Hair follicle dermal papilla cell (primary cell): ENCODE data around the gene WBP1L. TPM values are rescaled to one million over a fixed set of nuclear protein-coding genes. Genes with fewer than 3 reads are reported as not detected.

Experiments used
- small RNA-seq: library from RNA; depleted of rRNA; stranded (forward); fragments of <200 nt; gene quantifications from one replicate; pipeline ENCODE3, GENCODE V24; 2012
- total RNA-seq: library from RNA; depleted of rRNA; stranded (reverse); fragments of >200 nt; gene quantifications from 2 replicates; pipeline ENCODE4 v1.2.3, GENCODE V29; 2012

WBP1L gene
- 106 and 113 TPM in 2 replicates for total RNA-seq

DNA sequence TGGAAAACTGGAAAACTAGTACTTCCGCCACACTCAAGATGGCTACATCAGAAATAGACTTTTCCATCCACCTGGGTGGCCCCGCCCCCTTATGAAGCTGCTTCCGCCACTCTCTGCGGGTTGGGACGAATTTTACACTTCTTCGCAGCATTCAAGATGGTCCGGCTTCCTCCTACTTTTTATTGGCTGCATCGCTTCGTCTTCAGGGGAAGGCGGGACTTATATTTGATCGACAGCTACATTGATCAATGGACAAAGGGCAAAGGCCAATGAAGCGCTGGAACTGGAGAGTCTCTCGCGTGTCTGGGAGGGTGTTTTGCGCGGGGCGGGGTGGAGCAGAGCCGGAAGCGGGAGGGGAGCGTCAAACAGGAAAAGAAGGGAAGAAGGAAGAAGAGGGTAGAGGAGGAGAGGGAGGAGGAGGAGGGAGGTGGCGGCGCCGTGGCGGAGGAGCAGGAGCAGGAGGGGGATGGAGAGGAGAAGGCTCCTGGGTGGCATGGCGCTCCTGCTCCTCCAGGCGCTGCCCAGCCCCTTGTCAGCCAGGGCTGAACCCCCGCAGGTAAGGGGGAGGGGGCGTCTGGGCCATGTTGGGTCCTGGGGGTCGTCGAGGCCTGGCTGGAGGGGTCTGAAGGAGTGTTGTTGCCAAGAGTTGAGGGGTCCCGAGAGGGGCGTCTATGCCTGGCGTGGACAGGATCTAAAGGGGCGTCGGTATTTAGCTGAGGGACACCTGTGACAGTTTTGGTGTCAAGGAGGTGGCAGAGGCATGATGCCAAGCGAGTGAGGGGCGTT, at the start of gene WBP1L:
Gene WBP1L, plus strand, starts transcription at position 361 of the 786 bp plus-strand sequence. Its CDS starts 106 bp downstream, at position 467.

DNA sequence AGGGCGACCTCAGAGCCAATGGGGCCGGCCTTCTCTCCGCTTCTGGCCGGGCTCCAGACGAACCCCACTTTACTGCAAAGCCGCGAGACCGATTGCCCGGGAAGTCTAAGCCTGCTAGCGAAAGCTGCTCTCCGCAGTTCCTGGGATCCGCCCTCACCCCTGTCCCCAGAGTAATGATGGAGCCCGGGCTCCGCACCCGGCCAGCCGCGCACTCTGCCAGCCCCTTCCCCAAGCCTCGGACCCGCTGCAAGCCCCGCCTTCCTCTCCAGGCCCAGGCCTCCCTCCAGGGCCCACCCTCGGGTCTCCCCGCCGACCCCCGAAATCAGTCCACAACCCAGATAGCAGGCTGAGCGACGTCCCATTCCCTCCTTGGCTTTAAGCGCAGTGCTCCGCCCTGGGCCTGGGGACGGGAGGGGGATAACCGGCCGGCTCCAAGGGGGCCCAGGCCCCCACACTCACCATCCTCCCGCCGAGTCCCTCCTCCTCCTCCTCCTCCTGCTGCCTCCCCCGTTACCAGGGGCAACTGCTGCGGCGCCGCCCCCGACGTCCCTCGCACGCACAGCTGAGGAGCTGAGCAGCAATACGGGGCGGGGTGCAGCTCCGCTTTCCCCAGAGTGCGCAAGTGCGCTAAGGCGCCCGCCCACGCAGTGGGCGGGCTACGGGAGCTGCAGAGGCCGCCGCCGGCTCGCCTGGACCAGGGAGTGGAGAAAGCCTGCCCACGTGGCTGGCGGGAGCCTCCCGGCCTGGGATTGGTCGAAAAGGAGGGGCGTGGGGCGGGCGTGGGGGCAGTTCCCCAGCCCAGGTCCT, 29.7 kb upstream of the WBP1L start, which contains the start of gene ARL3:
Gene ARL3, minus strand, starts transcription at position 584 of the 807 bp plus-strand sequence. Its CDS starts 122 bp downstream, at position 462.

DNA sequence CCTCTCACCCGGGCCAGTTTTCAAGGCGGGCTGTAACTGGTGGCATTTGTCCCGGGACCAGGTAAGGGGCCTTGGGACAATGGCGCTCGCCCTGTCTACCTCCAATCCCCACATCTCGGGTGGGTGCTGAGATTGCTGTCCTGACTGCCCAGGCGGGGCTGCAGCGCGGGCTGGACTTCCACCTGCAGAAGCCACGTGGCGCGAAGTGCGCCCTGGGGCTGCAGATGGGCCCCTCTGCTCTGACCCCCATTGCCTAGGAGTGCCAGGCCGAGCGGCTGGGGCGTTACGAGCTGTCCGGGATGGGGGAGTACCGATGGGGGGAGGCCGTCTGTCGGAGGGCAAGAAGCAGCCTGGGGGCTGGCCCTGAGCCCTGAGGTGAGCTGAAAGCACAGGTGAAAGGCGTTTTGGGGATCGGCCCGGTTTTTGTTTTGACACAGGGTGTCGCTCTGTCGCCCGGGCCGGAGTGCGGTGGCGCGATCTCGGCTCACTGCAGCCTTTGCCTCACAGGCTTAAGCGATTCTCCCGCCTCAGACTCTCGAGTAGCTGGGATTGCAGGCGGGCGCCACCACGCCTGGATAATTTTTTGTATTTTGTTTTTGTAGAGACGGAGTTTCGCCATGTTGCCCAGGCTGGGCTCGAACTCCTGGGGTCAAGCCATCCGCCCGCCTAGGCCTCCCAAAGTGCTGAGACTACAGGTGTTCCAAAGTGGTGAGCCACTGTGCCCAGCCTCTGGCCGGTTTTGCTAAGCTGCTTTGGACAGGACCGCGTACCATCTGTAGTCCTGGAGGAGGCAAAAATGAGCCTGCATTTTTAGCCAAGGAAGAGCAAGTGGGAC, 28.9 kb upstream of the WBP1L start, which contains the start of gene SFXN2:
Gene SFXN2, plus strand, starts transcription at position 16 of the 835 bp plus-strand sequence. CDS start 12,001 bp downstream, outside the sequence.

DNA sequence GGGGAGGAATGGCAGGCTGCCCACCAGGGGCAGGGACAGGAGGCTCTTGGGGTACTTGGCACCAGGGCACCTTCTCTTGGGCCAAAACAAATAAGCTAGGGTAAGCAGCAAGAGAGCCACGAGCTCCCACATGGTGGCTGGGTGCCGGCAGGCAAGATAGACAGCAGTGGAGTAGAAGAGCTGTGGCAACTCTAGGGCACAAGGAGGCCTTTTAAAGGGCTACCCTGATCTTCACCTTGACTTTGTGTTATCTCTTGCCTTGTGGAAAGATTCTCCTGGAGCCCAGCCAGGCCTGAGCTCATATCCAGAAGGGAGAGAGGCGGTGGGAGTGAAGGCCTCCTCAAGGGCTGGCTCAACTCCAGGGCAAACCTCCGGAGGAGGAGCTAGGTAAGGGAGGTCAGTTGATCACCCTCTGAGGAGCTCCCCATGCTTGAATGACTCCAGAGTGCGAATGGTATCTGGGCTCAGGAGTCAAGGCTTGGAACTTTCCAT, 93.5 kb downstream of the WBP1L start, which contains the start of gene CYP17A1:
Gene CYP17A1, minus strand, starts transcription at position 184 of the 492 bp plus-strand sequence. Its CDS starts 52 bp downstream, at position 132.

Small RNAs within 50 kb of the gene (small RNA-seq; reads per million reads assigned to genes)
- gene RNU6-1231P: not detected

Other genes starting within 250 kb of the WBP1L start
- gene ACTR1A, start 241.2 kb upstream of the WBP1L start, total RNA-seq: 115 and 139 TPM in 2 replicates
- gene SUFU, start 240.0 kb upstream of the WBP1L start, total RNA-seq: 3.0 and 3.7 TPM in 2 replicates
- 101 and 104 TPM in 2 replicates for gene TRIM8, start 99.5 kb upstream of the WBP1L start, total RNA-seq
- 5.0 TPM in 2 replicates for gene ARL3, start 29.6 kb upstream of the WBP1L start, total RNA-seq
- gene SFXN2, start 29.3 kb upstream of the WBP1L start, total RNA-seq: 4.3 and 4.7 TPM in 2 replicates
- 0.16 TPM in 1 of 2 replicates, not detected in the other for gene CYP17A1, start 93.5 kb downstream of the WBP1L start, total RNA-seq
- 21.1 and 25.3 TPM in 2 replicates for gene BORCS7, start 110.3 kb downstream of the WBP1L start, total RNA-seq
- gene AS3MT, start 125.5 kb downstream of the WBP1L start, total RNA-seq: 9.9 and 14.6 TPM in 2 replicates
- gene CNNM2, start 174.3 kb downstream of the WBP1L start, total RNA-seq: 9.8 and 10.5 TPM in 2 replicates